GM12874 (cell line): ENCODE results near the gene PTPRU.

Source experiments
- CTCF ChIP-seq: IDR thresholded peaks from 2 replicates; pipeline ENCODE4 v1.5.1; 2011; ENCODE audit warnings: low read depth, mild to moderate bottlenecking, control low read depth, low read length, moderate library complexity; ENCODE audit not compliant: insufficient read depth

PTPRU gene

DNA sequence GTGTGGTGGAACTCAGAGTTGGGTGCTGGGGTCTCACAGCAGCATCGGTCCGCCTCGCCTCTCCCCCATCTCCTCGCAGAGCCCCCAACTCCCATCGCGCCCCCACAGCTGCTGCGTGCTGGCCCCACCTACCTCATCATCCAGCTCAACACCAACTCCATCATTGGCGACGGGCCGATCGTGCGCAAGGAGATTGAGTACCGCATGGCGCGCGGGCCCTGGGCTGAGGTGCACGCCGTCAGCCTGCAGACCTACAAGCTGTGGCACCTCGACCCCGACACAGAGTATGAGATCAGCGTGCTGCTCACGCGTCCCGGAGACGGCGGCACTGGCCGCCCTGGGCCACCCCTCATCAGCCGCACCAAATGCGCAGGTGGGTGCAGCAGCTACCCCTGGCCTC lies 24.2 kb downstream of the PTPRU start:
- no peak for TF ChIP-seq CTCF

DNA sequence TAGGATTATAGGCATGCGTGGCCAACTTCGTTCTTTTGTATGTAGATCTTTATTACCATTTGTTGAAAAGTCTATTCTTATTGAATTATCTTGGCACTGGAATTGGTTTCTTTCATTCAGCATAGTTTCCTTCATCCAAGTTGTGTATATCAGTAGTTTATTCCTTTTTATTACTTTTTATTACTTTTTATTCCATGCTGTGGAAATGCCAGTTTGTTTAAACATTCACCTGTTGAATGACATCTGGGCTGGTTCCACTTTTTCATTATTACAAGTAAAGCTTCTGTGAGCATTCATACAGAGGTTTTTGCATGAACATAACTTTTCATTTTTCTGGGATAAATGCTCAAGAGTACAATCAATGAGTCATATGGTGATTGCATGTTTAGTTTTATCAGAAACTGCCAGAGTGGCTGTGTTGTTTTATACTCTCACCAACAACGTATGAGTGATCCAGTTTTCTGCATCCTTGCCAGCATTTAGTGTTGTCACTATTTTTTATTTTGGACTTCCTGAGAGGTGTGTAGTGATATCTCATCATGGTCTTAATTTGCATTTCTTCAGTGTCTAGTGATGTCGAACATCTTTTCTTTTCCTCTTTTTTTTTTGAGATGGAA lies 28.6 kb downstream of the PTPRU start:
- no peak for TF ChIP-seq CTCF

DNA sequence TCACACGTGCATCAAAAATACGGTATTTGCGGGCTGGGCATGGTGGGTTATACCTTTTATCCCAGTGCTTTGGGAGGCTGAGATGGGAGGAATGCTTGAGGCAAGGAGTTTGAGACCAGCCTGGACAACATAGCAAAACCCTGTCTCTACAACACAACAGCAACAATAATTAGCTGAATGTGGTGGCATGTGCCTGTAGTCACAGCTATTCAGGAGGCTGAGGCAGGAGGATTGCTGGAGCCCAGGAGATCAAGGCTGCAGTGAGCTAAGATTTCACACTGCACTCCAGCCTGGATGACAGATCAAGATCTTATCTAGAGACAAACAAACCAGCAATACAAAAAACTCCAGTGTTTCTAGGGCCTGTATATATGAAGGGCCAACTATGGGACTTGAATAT lies 30.6 kb downstream of the PTPRU start:
- TF ChIP-seq CTCF, result no peak

- TF ChIP-seq CTCF, result no peak
Observed at GRCh38 chr1:29267321-29268070, 31.2 kb downstream of the PTPRU start.

- no peak for TF ChIP-seq CTCF
Observed at GRCh38 chr1:29269382-29269781, 33.1 kb downstream of the PTPRU start.

- TF ChIP-seq CTCF, result no peak
Observed at GRCh38 chr1:29270929-29271521, 34.7 kb downstream of the PTPRU start.

DNA sequence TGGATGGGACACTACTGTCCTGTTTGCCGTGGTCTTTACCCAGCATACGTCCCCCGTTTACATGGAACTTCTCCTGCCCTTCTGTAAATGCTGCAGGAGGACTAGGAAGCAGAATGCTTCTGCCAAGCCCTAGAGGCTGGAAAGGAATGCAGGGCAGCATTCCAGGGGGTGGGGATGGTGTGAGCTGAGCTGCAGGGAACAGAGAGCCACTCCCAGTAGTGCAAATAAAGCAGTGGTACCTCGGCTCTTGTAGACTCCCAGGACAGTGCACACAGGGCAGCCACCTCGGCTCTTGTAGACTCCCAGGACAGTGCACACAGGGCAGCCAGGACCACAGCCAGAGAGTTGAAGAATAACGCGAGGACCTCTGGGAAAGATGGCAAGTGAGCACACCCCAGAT lies 35.4 kb downstream of the PTPRU start:
- TF ChIP-seq CTCF, result no peak
